Activated T-cell treated with anti-CD3 and anti-CD28 coated beads, Interleukin-2, amount 50 U/mL, for 1 hour (primary cell): ENCODE data around the gene RAB23.
A peak's percentile ranks its signal among the peaks of the same experiment; 100 is the strongest.

ENCODE experiments used
- DNase-seq: peaks from one replicate; pipeline ENCODE4 v3.0.0-alpha.2; 2020

The RAB23 gene

DNA sequence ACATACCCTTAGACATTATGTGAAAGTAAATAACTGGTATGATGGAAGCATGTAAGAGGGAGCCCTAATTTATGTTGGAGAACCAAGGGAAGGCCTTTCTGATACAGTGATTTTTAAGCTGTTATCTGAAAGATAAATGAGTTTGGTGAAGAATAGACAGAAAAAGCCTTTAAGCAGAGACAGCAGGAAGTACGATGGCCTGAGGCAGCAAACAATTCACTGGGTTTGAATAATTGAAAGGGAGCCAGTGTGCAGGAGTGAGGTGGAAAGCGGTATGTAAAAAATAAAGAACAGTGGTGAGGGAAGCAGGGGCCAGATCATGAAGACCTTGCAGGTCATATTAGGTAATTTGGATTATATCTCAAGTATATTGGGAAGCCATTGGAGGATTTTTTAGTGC is 4.1 kb upstream of the RAB23 start:
- no peak for DNase-seq

DNA sequence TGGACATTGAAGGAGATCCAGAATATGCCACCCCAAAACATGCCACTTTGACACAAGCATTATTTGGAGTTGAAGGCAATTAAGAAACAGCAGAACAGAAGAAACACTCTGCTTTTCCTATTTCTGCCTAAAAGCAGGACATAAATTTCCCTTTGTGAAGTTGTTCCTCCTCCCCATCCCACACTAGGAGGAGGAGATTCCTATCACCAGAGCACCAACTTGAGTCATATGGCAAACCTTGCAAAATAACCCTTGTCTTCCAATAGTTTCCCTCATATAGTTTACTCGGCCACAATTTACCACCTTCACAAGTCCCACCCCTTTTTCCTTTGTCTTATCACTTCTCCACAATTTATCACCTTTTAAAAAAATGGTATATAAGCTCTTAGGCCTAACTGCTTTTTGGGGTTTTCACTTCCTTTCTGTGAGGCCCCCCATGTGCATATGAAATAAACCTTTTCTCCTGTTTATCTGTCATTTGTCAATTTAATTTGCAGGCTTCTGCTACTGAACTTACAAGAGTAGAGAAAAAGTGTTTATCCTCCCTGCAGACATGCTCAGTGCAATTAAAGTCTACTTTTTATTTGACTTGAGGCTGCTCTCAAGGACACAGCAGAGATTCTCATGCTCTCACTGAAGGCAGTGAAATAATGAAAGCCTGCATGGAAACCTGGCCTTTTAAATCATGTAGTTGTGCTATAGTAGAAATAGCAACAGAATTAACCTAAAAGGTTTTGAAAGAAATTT is 2.8 kb upstream of the RAB23 start:
- DNase-seq, result no peak

GRCh38 chr6:57222743-57223077 is 603 bp upstream of the RAB23 start:
- no peak for DNase-seq

DNA sequence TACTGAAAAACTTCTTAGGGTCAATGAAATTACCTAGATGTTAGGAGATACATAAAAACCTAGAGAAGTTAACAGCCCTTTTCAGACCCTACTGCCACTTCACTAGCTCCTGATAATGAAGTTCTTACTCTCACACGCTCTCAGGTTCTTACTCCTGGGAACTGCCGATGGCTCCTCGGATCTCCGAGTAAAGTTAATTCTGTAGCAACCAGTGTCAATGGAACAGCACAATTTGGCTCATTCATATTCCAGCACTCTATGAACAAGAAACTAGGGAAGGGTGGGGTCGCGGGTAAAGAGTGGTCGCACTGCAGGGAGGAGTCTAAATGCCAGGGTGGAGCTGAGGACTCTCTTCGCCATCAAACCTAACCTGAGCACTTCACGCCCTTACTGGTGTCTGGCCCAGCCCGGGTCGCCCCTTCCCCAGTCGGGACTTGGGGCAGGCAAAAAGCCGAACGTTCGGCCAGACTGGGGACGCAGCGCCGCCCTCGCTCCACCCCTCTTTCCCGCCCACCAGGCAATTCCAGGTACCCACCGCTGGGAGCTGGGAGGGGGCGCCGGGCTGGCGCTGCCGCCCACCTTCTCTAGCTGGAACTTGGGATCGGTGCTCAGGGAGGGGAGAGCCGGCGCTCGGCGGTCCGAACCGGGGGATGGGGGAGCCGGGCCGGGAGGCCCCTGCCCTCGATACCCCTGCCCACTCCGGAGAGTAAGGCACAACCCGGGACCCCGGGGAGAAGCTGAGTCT is 744 bp downstream of the RAB23 start:
- peak; percentile 64 for DNase-seq

DNA sequence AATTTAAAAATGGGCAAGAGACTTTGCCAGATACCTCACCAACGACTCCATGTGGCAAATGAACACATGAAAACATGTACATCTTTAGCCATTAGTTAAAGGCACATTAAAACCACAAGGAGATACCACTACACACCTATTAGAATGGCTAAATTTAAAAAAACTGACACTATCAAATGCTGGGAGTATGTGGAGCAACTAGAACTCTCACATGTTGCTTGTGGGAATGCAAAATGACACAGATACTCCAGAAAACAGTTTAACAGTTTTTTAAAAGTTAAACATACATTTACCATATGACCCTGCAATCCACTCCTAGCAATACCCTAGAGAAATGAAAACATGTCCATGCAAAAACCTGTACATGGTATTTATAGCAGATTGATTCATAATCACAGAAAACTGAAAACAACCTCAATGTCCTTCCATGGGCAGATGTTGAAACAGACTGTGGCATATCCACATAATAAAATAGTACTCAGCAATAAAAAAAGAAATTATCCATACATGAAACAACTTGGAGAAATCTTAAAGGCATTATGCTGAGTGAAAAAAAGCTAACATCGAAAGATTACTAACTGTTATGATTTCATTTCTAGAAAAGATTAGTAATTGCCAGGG is 1.9 kb downstream of the RAB23 start:
- DNase-seq, result no peak

- no peak for DNase-seq
These were observed 4.8 kb downstream of the RAB23 start for GRCh38 chr6:57217270-57217669.

- DNase-seq, result no peak
These were observed 5.6 kb downstream of the RAB23 start for GRCh38 chr6:57216235-57217101.

- no peak for DNase-seq
These were observed 6.8 kb downstream of the RAB23 start for GRCh38 chr6:57215260-57215659.

DNA sequence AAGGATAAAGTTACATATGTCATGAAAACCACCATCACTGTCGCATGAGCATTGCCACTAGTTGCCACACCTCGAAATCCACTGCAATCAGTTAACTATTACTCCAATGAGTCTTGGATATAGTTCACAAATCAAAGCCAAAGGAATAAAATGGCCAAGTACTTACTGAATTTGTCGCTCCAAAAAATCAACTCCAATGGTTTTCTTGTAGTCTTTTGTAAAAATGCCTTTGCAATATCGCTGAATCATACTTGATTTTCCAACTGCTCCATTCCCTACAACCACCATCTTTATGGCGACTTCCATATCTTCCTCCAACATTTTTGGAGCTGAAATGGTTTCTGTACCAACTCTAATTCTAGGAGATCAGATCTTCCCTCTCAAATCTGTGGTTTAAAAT is 12.0 kb downstream of the RAB23 start:
- no peak for DNase-seq

- no peak for DNase-seq
These were observed 13.1 kb downstream of the RAB23 start for GRCh38 chr6:57209030-57209429.

DNA sequence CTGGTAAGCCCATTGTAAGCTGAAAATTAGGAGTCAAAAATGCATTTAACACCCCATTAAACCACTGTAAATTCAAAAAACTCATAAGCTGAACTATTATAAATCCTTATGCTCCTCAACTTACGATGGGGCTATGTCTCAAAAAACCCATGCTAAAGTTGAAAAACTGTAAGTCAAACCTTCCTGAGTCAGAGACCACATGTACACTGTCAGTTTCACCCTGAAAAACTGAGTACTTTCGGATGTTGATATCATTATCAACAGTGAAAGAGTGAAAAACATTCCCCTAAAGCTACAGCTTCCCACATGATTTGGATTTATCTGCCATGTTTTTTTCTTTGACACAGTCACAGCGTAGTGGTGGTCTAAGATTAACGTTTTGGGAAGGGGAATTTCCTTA is 14.2 kb downstream of the RAB23 start:
- no peak for DNase-seq

GRCh38 chr6:57207141-57207540 is 15.0 kb downstream of the RAB23 start:
- no peak for DNase-seq

- no peak for DNase-seq
These were observed 16.4 kb downstream of the RAB23 start for GRCh38 chr6:57205550-57206328.

DNA sequence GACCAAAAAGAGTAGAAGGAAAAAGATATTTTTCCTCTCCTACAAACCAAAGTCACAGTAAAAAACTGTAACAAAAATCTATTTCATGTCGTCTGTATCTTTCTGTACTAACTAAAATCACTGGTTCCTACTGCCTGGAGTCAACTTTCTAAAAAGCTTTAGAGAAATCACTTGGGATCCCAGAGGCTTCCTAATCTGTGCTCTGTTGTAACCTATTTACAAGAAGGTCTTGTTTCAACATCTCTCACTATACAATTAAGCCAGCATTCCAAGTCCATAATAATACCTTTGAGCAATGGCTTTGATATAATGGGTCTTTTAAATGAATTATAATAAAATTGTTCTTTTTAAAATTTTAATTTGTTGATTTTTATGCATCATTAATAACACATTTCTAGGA is 20.4 kb downstream of the RAB23 start:
- no peak for DNase-seq

- no peak for DNase-seq
These were observed 23.0 kb downstream of the RAB23 start for GRCh38 chr6:57198926-57199636.

DNA sequence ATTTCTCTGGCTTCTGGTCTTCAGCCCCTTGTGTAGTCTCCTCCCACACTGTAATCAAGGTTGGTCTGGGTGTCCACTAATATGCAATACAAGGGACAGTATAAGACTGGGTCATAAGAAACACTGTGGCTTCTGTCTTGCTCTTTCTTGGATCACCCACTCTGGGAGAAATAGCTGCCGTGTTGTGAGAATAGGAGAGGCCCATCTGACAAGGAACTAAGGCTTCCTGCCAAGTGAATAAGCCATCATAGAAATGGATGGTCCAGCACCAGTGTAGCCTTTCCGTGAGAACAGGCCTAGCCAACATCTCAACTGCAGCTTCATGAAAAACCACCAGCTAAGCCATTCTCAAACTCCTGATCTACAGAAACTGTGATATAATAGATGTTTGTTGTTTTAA is 26.6 kb downstream of the RAB23 start:
- DNase-seq, result no peak

- no peak for DNase-seq
These were observed 28.9 kb downstream of the RAB23 start for GRCh38 chr6:57193177-57193576.

DNA sequence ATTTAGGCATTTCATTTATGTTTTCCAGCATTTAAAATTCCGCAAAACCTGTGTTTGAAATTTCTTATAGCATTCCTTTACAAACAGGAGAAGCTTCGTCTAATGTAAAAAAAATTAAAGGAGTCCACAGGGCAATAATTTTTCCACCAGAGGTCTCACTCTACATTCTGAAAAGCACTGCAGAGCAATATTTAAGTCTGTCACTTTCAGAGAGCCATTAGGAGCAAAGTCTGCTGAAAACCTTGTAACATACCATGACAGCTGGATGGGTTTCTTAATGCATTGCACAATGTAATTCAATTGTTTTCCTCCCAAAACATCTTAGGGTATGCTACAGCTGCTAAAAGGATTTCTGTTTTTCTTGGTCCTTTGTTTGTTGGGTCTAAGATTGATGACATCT is 32.0 kb downstream of the RAB23 start:
- no peak for DNase-seq

- DNase-seq, result no peak
These were observed 38.8 kb downstream of the RAB23 start for GRCh38 chr6:57183336-57183735.

DNA sequence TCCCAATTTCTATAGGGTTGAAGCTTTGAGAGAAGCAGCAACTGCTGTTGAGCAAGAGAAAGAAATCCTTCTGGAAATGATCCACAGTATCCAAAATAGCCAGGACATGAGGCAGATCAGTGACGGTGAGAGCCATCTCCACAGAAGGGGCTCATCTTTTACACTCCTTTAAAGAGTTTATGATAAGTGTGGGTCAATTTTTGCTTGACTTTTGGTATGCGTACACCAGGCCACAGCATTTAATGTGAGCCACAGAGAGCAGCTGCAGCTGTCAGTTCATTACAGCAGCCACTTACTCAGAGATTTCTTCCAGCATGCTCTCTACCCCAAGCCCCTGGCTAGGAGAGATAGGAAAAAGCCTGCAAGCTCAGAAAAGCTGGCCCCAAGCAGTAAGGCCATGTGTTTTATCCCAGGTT is 40.1 kb downstream of the RAB23 start:
- DNase-seq, result no peak

DNA sequence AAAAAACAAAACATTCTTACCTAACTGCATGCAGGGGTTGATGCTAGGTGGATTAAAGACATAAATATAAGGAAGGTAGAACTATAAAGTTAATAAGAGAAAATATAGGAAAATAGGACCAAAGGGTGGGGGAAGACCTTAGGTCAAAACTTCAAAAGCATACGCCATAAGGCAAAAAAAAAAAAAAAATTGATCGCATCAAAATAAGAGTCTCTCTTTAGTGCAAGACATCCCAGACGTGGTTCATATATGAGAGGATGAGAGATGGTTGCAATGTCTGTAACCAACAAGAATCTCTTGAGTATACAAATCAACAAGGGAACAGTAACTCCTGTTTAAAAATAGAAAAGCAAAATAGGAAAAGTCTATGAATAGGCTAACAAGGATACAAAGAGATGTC is 41.5 kb downstream of the RAB23 start:
- DNase-seq, result no peak
